Measurements from ENCODE around the gene ZNF460.
"Not testable (repeated sequence)": the region's sequence is repeated elsewhere in the genome, so short reads cannot be mapped to it uniquely, and the experiment has no call there.

The ZNF460 gene

GRCh38 chr19:57263244-57263741 is 17.0 kb upstream of the ZNF460 start:
- Histone ChIP-seq H3K4me1 (peaks cover 6% of the 10 kb centered on the region), H3K4me3 (no peak overlapping the region), H3K36me3 (replicated peaks) (peaks cover 3% of the 10 kb centered on the region), H3K9me3 (no peaks in the 10 kb centered on the region), H3K27me3 (ENCODE audit: low read depth) (no peaks in the 10 kb centered on the region)
- in situ Hi-C loops (cut with MboI; ENCODE audit: low sequenced_read_pairs) = no loop called here
- DNase-seq (ENCODE audit: low spot score in 2 of 2) = no peak

GRCh38 chr19:57267291-57267690 is 13.0 kb upstream of the ZNF460 start:
- Histone ChIP-seq H3K4me3 (no peak overlapping the region), H3K36me3 (replicated peaks) (no peaks in the 10 kb centered on the region), H3K27me3 (ENCODE audit: low read depth) (no peaks in the 10 kb centered on the region), H3K4me1 (peaks cover 6% of the 10 kb centered on the region), H3K9me3 (no peaks in the 10 kb centered on the region)
- DNase-seq (ENCODE audit: low spot score in 2 of 2) = peak; percentile 75 to 83
- in situ Hi-C loops (cut with MboI; ENCODE audit: low sequenced_read_pairs) = no loop called here

GRCh38 chr19:57269515-57270250 is 10.6 kb upstream of the ZNF460 start:
- H3K36me3 ChIP-seq (replicated peaks) = no peaks in the 10 kb centered on the region
- DNase-seq (ENCODE audit: low spot score in 2 of 2) = no peak
- H3K4me3 ChIP-seq = no peak overlapping the region
- no peaks in the 10 kb centered on the region for H3K27me3 ChIP-seq (ENCODE audit: low read depth)
- H3K4me1 ChIP-seq = peaks cover 6% of the 10 kb centered on the region
- in situ Hi-C loops (cut with MboI; ENCODE audit: low sequenced_read_pairs) = no loop called here
- no peaks in the 10 kb centered on the region for H3K9me3 ChIP-seq

GRCh38 chr19:57271280-57271679 is 9.0 kb upstream of the ZNF460 start:
- Histone ChIP-seq H3K4me3 (no peak overlapping the region), H3K9me3 (no peaks in the 10 kb centered on the region), H3K36me3 (replicated peaks) (no peaks in the 10 kb centered on the region), H3K4me1 (peaks cover 6% of the 10 kb centered on the region), H3K27me3 (ENCODE audit: low read depth) (no peaks in the 10 kb centered on the region)
- in situ Hi-C loops (cut with MboI; ENCODE audit: low sequenced_read_pairs) = no loop called here
- DNase-seq (ENCODE audit: low spot score in 2 of 2) = no peak

GRCh38 chr19:57273014-57273413 is 7.3 kb upstream of the ZNF460 start:
- Histone ChIP-seq H3K36me3 (replicated peaks) (no peaks in the 10 kb centered on the region), H3K4me1 (no peaks in the 10 kb centered on the region), H3K9me3 (no peaks in the 10 kb centered on the region), H3K27me3 (ENCODE audit: low read depth) (no peaks in the 10 kb centered on the region), H3K4me3 (no peak overlapping the region)
- in situ Hi-C loops (cut with MboI; ENCODE audit: low sequenced_read_pairs) = no loop called here
- DNase-seq (ENCODE audit: low spot score in 2 of 2) = no peak

- Histone ChIP-seq H3K9me3 (no peaks in the 10 kb centered on the region), H3K4me3 (no peak overlapping the region), H3K27me3 (ENCODE audit: low read depth) (no peaks in the 10 kb centered on the region), H3K36me3 (replicated peaks) (peaks cover 4% of the 10 kb centered on the region; the same call in 1 of the 2 replicates), H3K4me1 (peaks cover 5% of the 10 kb centered on the region)
- in situ Hi-C loops (cut with MboI; ENCODE audit: low sequenced_read_pairs) = no loop called here
- DNase-seq (ENCODE audit: low spot score in 2 of 2) = no peak
Observed at GRCh38 chr19:57276430-57276829, 3.9 kb upstream of the ZNF460 start.

GRCh38 chr19:57278481-57278880 is 1.8 kb upstream of the ZNF460 start:
- H3K4me3 ChIP-seq; H3K36me3 ChIP-seq (replicated peaks); H3K27me3 ChIP-seq (ENCODE audit: low read depth); in situ Hi-C loops (cut with MboI; ENCODE audit: low sequenced_read_pairs); DNase-seq (ENCODE audit: low spot score in 2 of 2); H3K9me3 ChIP-seq: not testable (repeated sequence)
- peaks cover 17% of the 10 kb centered on the region for H3K4me1 ChIP-seq

- no peaks in the 10 kb centered on the region for H3K27me3 ChIP-seq (ENCODE audit: low read depth)
- no peaks in the 10 kb centered on the region for H3K9me3 ChIP-seq
- DNase-seq (ENCODE audit: low spot score in 2 of 2) = peak; percentile 87 to 91
- H3K4me1 ChIP-seq = peaks cover 17% of the 10 kb centered on the region
- in situ Hi-C loops (cut with MboI; ENCODE audit: low sequenced_read_pairs) = no loop called here
- peaks cover 17% of the 10 kb centered on the region for H3K36me3 ChIP-seq (replicated peaks)
- H3K4me3 ChIP-seq = peak overlapping the region; percentile 98
Observed at GRCh38 chr19:57279418-57280164, 694 bp upstream of the ZNF460 start.

GRCh38 chr19:57280962-57281400 is 696 bp downstream of the ZNF460 start:
- in situ Hi-C loops (cut with MboI; ENCODE audit: low sequenced_read_pairs) = no loop called here
- Histone ChIP-seq H3K27me3 (ENCODE audit: low read depth) (no peaks in the 10 kb centered on the region), H3K36me3 (replicated peaks) (peaks cover 31% of the 10 kb centered on the region), H3K4me1 (peaks cover 17% of the 10 kb centered on the region), H3K9me3 (no peaks in the 10 kb centered on the region), H3K4me3 (peak overlapping the region; percentile 98)
- peak in 1 of 2 experiments; percentile 25 for DNase-seq (ENCODE audit: low spot score in 2 of 2)

- in situ Hi-C loops (cut with MboI; ENCODE audit: low sequenced_read_pairs) = no loop called here
- Histone ChIP-seq H3K4me3 (peak overlapping the region; percentile 98), H3K9me3 (no peaks in the 10 kb centered on the region), H3K27me3 (ENCODE audit: low read depth) (no peaks in the 10 kb centered on the region), H3K4me1 (peaks cover 17% of the 10 kb centered on the region), H3K36me3 (replicated peaks) (peaks cover 42% of the 10 kb centered on the region)
- no peak for DNase-seq (ENCODE audit: low spot score in 2 of 2)
Observed at GRCh38 chr19:57282011-57282643, 1.8 kb downstream of the ZNF460 start.

GRCh38 chr19:57288373-57288772 is 8.1 kb downstream of the ZNF460 start:
- peaks cover 97% of the 10 kb centered on the region for H3K36me3 ChIP-seq (replicated peaks)
- H3K9me3 ChIP-seq = peaks cover 17% of the 10 kb centered on the region
- in situ Hi-C loops (cut with MboI; ENCODE audit: low sequenced_read_pairs) = no loop called here
- no peaks in the 10 kb centered on the region for H3K27me3 ChIP-seq (ENCODE audit: low read depth)
- DNase-seq (ENCODE audit: low spot score in 2 of 2) = no peak
- no peak overlapping the region for H3K4me3 ChIP-seq
- H3K4me1 ChIP-seq = no peaks in the 10 kb centered on the region

- no peak overlapping the region for H3K4me3 ChIP-seq
- H3K36me3 ChIP-seq (replicated peaks) = peaks cover 99% of the 10 kb centered on the region
- in situ Hi-C loops (cut with MboI; ENCODE audit: low sequenced_read_pairs) = no loop called here
Observed at GRCh38 chr19:57290970-57291369, 10.7 kb downstream of the ZNF460 start.

GRCh38 chr19:57292547-57292946 is 12.3 kb downstream of the ZNF460 start:
- in situ Hi-C loops (cut with MboI; ENCODE audit: low sequenced_read_pairs) = no loop called here

More at GRCh38 chr19:57290970-57291369, 10.7 kb downstream of the ZNF460 start:
- Histone ChIP-seq H3K4me1 (no peaks in the 10 kb centered on the region), H3K9me3 (peaks cover 21% of the 10 kb centered on the region), H3K27me3 (ENCODE audit: low read depth) (no peaks in the 10 kb centered on the region)
- DNase-seq (ENCODE audit: low spot score in 2 of 2) = no peak

GRCh38 chr19:57293719-57294118 is 13.4 kb downstream of the ZNF460 start:
- Histone ChIP-seq H3K4me1 (no peaks in the 10 kb centered on the region), H3K36me3 (replicated peaks) (peaks cover 87% of the 10 kb centered on the region), H3K4me3 (no peak overlapping the region)

More at GRCh38 chr19:57292547-57292946, 12.3 kb downstream of the ZNF460 start:
- H3K4me1 ChIP-seq = no peaks in the 10 kb centered on the region
- H3K27me3 ChIP-seq (ENCODE audit: low read depth) = no peaks in the 10 kb centered on the region
- peaks cover 21% of the 10 kb centered on the region for H3K9me3 ChIP-seq
- no peak overlapping the region for H3K4me3 ChIP-seq
- H3K36me3 ChIP-seq (replicated peaks) = peaks cover 93% of the 10 kb centered on the region
- DNase-seq (ENCODE audit: low spot score in 2 of 2) = no peak

More at GRCh38 chr19:57293719-57294118, 13.4 kb downstream of the ZNF460 start:
- DNase-seq (ENCODE audit: low spot score in 2 of 2) = no peak
- in situ Hi-C loops (cut with MboI; ENCODE audit: low sequenced_read_pairs) = no loop called here
- H3K9me3 ChIP-seq = peaks cover 21% of the 10 kb centered on the region
- H3K27me3 ChIP-seq (ENCODE audit: low read depth) = no peaks in the 10 kb centered on the region

All from HAP-1 (cell line).